Measurements from ENCODE around the gene TTC33.

DNA sequence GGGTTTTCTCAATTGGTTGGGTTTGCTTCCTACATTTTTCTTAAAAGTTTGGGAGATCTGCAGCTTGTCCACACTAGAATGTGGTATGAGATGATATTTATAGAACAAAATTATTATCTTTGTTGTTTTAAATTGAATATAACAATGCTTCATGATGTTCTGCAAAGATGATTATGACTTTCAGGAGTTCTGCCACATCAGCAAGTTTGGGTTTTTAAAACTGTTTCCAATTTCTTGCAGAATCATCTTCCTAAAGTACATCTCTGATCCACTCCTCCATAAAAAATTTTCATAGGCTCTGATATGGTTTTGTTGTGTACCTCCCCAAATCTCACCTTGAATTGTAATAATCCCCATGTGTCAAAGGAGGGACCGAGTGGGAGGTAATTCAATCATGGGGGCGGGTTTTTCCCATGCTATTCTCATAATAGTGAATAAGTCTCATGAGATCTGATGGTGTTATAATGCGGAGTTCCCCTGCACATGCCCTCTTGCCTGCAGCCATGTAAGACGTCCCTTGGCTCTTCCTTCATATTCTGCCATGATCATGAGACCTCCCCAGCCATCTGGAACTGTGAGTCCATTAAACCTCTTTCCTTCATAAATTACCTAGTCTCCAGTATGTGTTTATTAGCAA lies 195.2 kb downstream of the TTC33 start:
- TF ChIP-seq, protein P1, sequence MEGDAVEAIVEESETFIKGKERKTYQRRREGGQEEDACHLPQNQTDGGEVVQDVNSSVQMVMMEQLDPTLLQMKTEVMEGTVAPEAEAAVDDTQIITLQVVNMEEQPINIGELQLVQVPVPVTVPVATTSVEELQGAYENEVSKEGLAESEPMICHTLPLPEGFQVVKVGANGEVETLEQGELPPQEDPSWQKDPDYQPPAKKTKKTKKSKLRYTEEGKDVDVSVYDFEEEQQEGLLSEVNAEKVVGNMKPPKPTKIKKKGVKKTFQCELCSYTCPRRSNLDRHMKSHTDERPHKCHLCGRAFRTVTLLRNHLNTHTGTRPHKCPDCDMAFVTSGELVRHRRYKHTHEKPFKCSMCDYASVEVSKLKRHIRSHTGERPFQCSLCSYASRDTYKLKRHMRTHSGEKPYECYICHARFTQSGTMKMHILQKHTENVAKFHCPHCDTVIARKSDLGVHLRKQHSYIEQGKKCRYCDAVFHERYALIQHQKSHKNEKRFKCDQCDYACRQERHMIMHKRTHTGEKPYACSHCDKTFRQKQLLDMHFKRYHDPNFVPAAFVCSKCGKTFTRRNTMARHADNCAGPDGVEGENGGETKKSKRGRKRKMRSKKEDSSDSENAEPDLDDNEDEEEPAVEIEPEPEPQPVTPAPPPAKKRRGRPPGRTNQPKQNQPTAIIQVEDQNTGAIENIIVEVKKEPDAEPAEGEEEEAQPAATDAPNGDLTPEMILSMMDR (IDR thresholded peaks at IDR 0.05): no peak
- no peak for TF ChIP-seq POLR2A (IDR thresholded peaks at IDR 0.05)

Data from Peyer's patch (tissue), 4 donors.